ENCODE data around the gene DYNC1I1. TPM values are rescaled to one million over a fixed set of nuclear protein-coding genes. Genes with fewer than 3 reads are reported as not detected.

DYNC1I1 gene
- total RNA-seq, 1 experiment from 2014 or later, result 3.2 TPM

DNA sequence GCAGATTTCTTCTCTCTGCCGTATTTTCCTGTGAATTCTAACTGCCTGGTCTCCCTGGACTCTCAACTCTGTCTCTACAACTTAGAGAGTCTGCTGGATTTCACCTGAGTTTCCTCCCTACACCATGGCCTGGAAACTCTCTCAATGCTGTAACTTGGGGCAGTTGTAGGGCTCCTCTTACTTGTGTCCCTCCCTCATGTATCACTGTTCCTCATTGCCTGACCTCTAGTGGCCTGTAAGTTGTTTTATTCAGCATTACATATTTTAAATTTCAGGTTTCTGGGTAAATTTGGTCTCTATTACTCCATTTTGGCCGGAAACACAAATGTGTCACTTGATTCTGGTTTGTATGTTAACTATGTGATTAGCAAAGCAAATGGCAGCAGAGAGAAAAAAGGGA, 70.9 kb downstream of the DYNC1I1 start:
- H3K79me1 ChIP-seq (ENCODE audit: insufficient read depth, low read depth, low read length, poor library complexity, severe bottlenecking), result no peaks in the 10 kb centered on the region
- H2BK12ac ChIP-seq (ENCODE audit: insufficient read length, low read depth, low read length), result no peak overlapping the region
- no peak overlapping the region for H3T11ph ChIP-seq (ENCODE audit: low read length)
- peaks cover 0 to 5% (median under 1%) of the 10 kb centered on the region in 3 experiments; a peak in 1 of 7 replicates for H3K36me3 Mint-ChIP-seq (ENCODE audit: insufficient read depth in 1 of 3, low read depth in 3 of 3)
- TF ChIP-seq, protein P1, sequence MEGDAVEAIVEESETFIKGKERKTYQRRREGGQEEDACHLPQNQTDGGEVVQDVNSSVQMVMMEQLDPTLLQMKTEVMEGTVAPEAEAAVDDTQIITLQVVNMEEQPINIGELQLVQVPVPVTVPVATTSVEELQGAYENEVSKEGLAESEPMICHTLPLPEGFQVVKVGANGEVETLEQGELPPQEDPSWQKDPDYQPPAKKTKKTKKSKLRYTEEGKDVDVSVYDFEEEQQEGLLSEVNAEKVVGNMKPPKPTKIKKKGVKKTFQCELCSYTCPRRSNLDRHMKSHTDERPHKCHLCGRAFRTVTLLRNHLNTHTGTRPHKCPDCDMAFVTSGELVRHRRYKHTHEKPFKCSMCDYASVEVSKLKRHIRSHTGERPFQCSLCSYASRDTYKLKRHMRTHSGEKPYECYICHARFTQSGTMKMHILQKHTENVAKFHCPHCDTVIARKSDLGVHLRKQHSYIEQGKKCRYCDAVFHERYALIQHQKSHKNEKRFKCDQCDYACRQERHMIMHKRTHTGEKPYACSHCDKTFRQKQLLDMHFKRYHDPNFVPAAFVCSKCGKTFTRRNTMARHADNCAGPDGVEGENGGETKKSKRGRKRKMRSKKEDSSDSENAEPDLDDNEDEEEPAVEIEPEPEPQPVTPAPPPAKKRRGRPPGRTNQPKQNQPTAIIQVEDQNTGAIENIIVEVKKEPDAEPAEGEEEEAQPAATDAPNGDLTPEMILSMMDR (conservative IDR thresholded peaks at IDR 0.05), result peak; percentile 55
- H4K5ac ChIP-seq (ENCODE audit: insufficient read length, low read depth, low read length), result no peak overlapping the region
- peaks cover 0 to 3% of the 10 kb centered on the region in 2 experiments; a peak in 1 of 5 replicates for H3K9me3 Mint-ChIP-seq
- no peak overlapping the region for H3K27ac ChIP-seq (ENCODE audit: insufficient read length, low read depth, low read length)
- H3K4me2 ChIP-seq (ENCODE audit: insufficient read depth, insufficient read length, low read length), result no peak overlapping the region
- H3K9ac ChIP-seq (ENCODE audit: extremely low read depth, insufficient read length, low read length), result no peak overlapping the region
- H3K9me3 ChIP-seq (ENCODE audit: control insufficient read depth, low read depth, low read length), result no peaks in the 10 kb centered on the region
- no peak for DNase-seq
- no peak overlapping the region for H3K23ac ChIP-seq (ENCODE audit: insufficient read length, low read depth, low read length)
- no peak overlapping the region for H2AFZ ChIP-seq (ENCODE audit: low read length)
- no peak overlapping the region for H2BK15ac ChIP-seq (ENCODE audit: low read depth, low read length)
- H2BK20ac ChIP-seq (ENCODE audit: low read depth, low read length, poor library complexity, severe bottlenecking), result no peak overlapping the region
- H3K4me3 Mint-ChIP-seq, result no peak overlapping the region
- no peak overlapping the region for H4K8ac ChIP-seq (replicated peaks; ENCODE audit: insufficient read length, low read depth, low read length)
- peak overlapping the region; percentile 13 to 78 (median 66); a peak in 3 of 7 replicates for H3K27ac Mint-ChIP-seq
- H3K27me3 ChIP-seq (ENCODE audit: insufficient read depth, low read length), result no peaks in the 10 kb centered on the region
- H3K14ac ChIP-seq (ENCODE audit: insufficient read depth, low read length), result no peak overlapping the region
- no peak overlapping the region for H3K4ac ChIP-seq (ENCODE audit: low read depth, low read length)
- no CpG with 5 or more reads among the region's 2 CpGs for WGBS (ENCODE audit: extremely low coverage, insufficient read length, low lambda C conversion rate)
- no peak overlapping the region for H2BK120ac ChIP-seq (ENCODE audit: low read depth, low read length, poor library complexity, severe bottlenecking)
- H3K23me2 ChIP-seq (ENCODE audit: insufficient read length, low read depth, low read length, poor library complexity, severe bottlenecking), result no peaks in the 10 kb centered on the region
- peaks cover 24 to 28% of the 10 kb centered on the region in 2 experiments for H3K4me1 Mint-ChIP-seq
- no peak overlapping the region for H2AK5ac ChIP-seq (ENCODE audit: insufficient read length, low read length)
- no peaks in the 10 kb centered on the region; the same call in 1 of the 2 replicates for H3K4me1 ChIP-seq (ENCODE audit: insufficient read depth, low read length)
- no peaks in the 10 kb centered on the region for H4K20me1 ChIP-seq (ENCODE audit: control insufficient read depth, insufficient read depth, insufficient read length)
- no peak overlapping the region for H2BK5ac ChIP-seq (ENCODE audit: insufficient read length, low read length)
- no peak overlapping the region for H3K18ac ChIP-seq (ENCODE audit: insufficient read length, low read depth, low read length)
- no peak overlapping the region for H3K56ac ChIP-seq (ENCODE audit: insufficient read length, low read depth, low read length)
- no peaks in the 10 kb centered on the region for H3K27me3 Mint-ChIP-seq (ENCODE audit: low read depth)
- H3K79me2 ChIP-seq (ENCODE audit: insufficient read depth, low read length), result no peaks in the 10 kb centered on the region
- no peak overlapping the region for H4K91ac ChIP-seq (ENCODE audit: insufficient read length, low read depth, low read length)
